ENCODE results near the gene TMEM200C. TPM values are rescaled to one million over a fixed set of nuclear protein-coding genes. Genes with fewer than 3 reads are reported as not detected.

The TMEM200C gene
- total RNA-seq, 6 experiments from 2014 or later, result not detected

- H3K36me3 Mint-ChIP-seq (ENCODE audit: low read depth), result no peaks in the 10 kb centered on the region
- H3K27me3 Mint-ChIP-seq (ENCODE audit: insufficient read depth), result no peaks in the 10 kb centered on the region; the same call in 1 of the 2 replicates
- H3K9me3 Mint-ChIP-seq, result peaks cover 46% of the 10 kb centered on the region
- no peak for DNase-seq
- H3K4me3 Mint-ChIP-seq, result no peak overlapping the region
- H3K27ac Mint-ChIP-seq, result no peak overlapping the region
- TF ChIP-seq CTCF (IDR thresholded peaks at IDR 0.05), result no peak
- H3K4me1 Mint-ChIP-seq (ENCODE audit: low read depth), result no peaks in the 10 kb centered on the region
Observed at GRCh38 chr18:5914951-5915350, 19.6 kb upstream of the TMEM200C start.

- H3K9me3 Mint-ChIP-seq, result peaks cover 42% of the 10 kb centered on the region
- no peak for TF ChIP-seq CTCF (IDR thresholded peaks at IDR 0.05)
- no peaks in the 10 kb centered on the region for H3K4me1 Mint-ChIP-seq (ENCODE audit: low read depth)
- H3K27me3 Mint-ChIP-seq (ENCODE audit: insufficient read depth), result no peaks in the 10 kb centered on the region; the same call in 1 of the 2 replicates
- no peaks in the 10 kb centered on the region for H3K36me3 Mint-ChIP-seq (ENCODE audit: low read depth)
- H3K27ac Mint-ChIP-seq, result no peak overlapping the region
- no peak for DNase-seq
- H3K4me3 Mint-ChIP-seq, result no peak overlapping the region
Observed at GRCh38 chr18:5914016-5914415, 18.7 kb upstream of the TMEM200C start.

GRCh38 chr18:5912566-5912965, 17.2 kb upstream of the TMEM200C start:
- no peak for DNase-seq
- Mint-ChIP-seq H3K36me3 (ENCODE audit: low read depth) (no peaks in the 10 kb centered on the region), H3K9me3 (peaks cover 31% of the 10 kb centered on the region), H3K27me3 (ENCODE audit: insufficient read depth) (no peaks in the 10 kb centered on the region; the same call in 1 of the 2 replicates), H3K27ac (no peak overlapping the region), H3K4me1 (ENCODE audit: low read depth) (no peaks in the 10 kb centered on the region), H3K4me3 (no peak overlapping the region)
- TF ChIP-seq CTCF (IDR thresholded peaks at IDR 0.05), result no peak

- Mint-ChIP-seq H3K4me3 (no peak overlapping the region), H3K27me3 (ENCODE audit: insufficient read depth) (peaks cover 2% of the 10 kb centered on the region), H3K9me3 (peaks cover 39% of the 10 kb centered on the region), H3K4me1 (ENCODE audit: low read depth) (no peaks in the 10 kb centered on the region), H3K27ac (no peak overlapping the region), H3K36me3 (ENCODE audit: low read depth) (no peaks in the 10 kb centered on the region)
- DNase-seq, result no peak
- no peak for TF ChIP-seq CTCF (IDR thresholded peaks at IDR 0.05)
Observed at GRCh38 chr18:5909125-5909524, 13.8 kb upstream of the TMEM200C start.

- no peak overlapping the region for H3K27ac Mint-ChIP-seq
- no peak overlapping the region for H3K4me3 Mint-ChIP-seq
- no peaks in the 10 kb centered on the region for H3K4me1 Mint-ChIP-seq (ENCODE audit: low read depth)
- peaks cover 5% of the 10 kb centered on the region for H3K27me3 Mint-ChIP-seq (ENCODE audit: insufficient read depth)
- TF ChIP-seq CTCF (IDR thresholded peaks at IDR 0.05), result no peak
- no peak for DNase-seq
- H3K36me3 Mint-ChIP-seq (ENCODE audit: low read depth), result no peaks in the 10 kb centered on the region
- peaks cover 20% of the 10 kb centered on the region for H3K9me3 Mint-ChIP-seq
Observed at GRCh38 chr18:5903386-5903785, 8.1 kb upstream of the TMEM200C start.

GRCh38 chr18:5900262-5900661, 4.9 kb upstream of the TMEM200C start:
- no peak overlapping the region for H3K27ac Mint-ChIP-seq
- H3K4me3 Mint-ChIP-seq, result no peak overlapping the region
- no peaks in the 10 kb centered on the region for H3K36me3 Mint-ChIP-seq (ENCODE audit: low read depth)
- no peaks in the 10 kb centered on the region for H3K4me1 Mint-ChIP-seq (ENCODE audit: low read depth)
- peaks cover 7% of the 10 kb centered on the region for H3K27me3 Mint-ChIP-seq (ENCODE audit: insufficient read depth)
- peaks cover 6% of the 10 kb centered on the region; the same call in 1 of the 2 replicates for H3K9me3 Mint-ChIP-seq
- DNase-seq, result no peak
- TF ChIP-seq CTCF (IDR thresholded peaks at IDR 0.05), result no peak
